Osteoblast (primary cell): ENCODE data around the gene ZBTB5. TPM values are rescaled to one million over a fixed set of nuclear protein-coding genes. Genes with fewer than 3 reads are reported as not detected.

ENCODE experiments used
- DNase-seq: peaks from one replicate; pipeline ENCODE4 v3.0.0; 2011; ENCODE audit warnings: low spot score, mixed read lengths; ENCODE audit not compliant: insufficient read length; ENCODE audit errors: missing footprints
- H2AFZ ChIP-seq: 2 replicates; pipeline ENCODE4 v1.6.0; 2011; ENCODE audit warnings: mild to moderate bottlenecking, low read length
- H3K27ac ChIP-seq: 2 replicates; pipeline ENCODE4 v1.5.1; 2011; ENCODE audit warnings: mild to moderate bottlenecking, low read depth, low read length, moderate library complexity
- H3K27me3 ChIP-seq: 2 replicates; pipeline ENCODE4 v1.6.0; 2012; ENCODE audit warnings: mild to moderate bottlenecking, control low read depth, inconsistent platforms, low read length, moderate library complexity; ENCODE audit not compliant: insufficient read depth
- H3K36me3 ChIP-seq: 2 replicates; pipeline ENCODE4 v1.5.1; 2011; ENCODE audit warnings: mild to moderate bottlenecking, low read length, control low read depth, moderate library complexity; ENCODE audit not compliant: insufficient read depth
- H3K4me1 ChIP-seq: 2 replicates; pipeline ENCODE4 v1.5.1; 2011; ENCODE audit warnings: mild to moderate bottlenecking, low read length, control low read depth, moderate library complexity; ENCODE audit not compliant: insufficient read depth
- H3K4me2 ChIP-seq: 2 replicates; pipeline ENCODE4 v1.6.0; 2011; ENCODE audit warnings: mild to moderate bottlenecking, low read length; ENCODE audit not compliant: insufficient read depth
- H3K4me3 ChIP-seq: fragments of 200-600 bp; sonication (generic); 3 replicates; pipeline ENCODE4 v1.5.1; 2012; ENCODE audit warnings: mild to moderate bottlenecking, low read length, inconsistent platforms; ENCODE audit not compliant: insufficient read depth
- H3K79me2 ChIP-seq: 2 replicates; pipeline ENCODE4 v1.6.0; 2012; ENCODE audit warnings: mild to moderate bottlenecking, low read length, control low read depth, inconsistent platforms; ENCODE audit not compliant: insufficient read depth
- H3K9me3 ChIP-seq: 2 replicates; pipeline ENCODE4 v1.5.1; 2011; ENCODE audit warnings: low read depth, low read length, control low read depth
- H4K20me1 ChIP-seq: 2 replicates; pipeline ENCODE4 v1.6.0; 2012; ENCODE audit warnings: mild to moderate bottlenecking, low read length, control low read depth; ENCODE audit not compliant: insufficient read depth
- CTCF ChIP-seq: IDR thresholded peaks from 2 replicates; pipeline ENCODE4 v1.5.1; 2011; ENCODE audit warnings: mild to moderate bottlenecking, low read depth, low read length, moderate library complexity; ENCODE audit errors: extremely low read depth
- total RNA-seq: library from RNA; depleted of rRNA; stranded (reverse); fragments of >200 nt; gene quantifications from 2 replicates; pipeline ENCODE4 v1.2.3, GENCODE V29; 2012

Gene ZBTB5
- total RNA-seq, 1 donor = 11.6 TPM

GRCh38 chr9:37443566-37443965 lies 21.7 kb downstream of the ZBTB5 start:
- Histone ChIP-seq H3K9me3 (no peaks in the 10 kb centered on the region), H2AFZ (no peak overlapping the region), H3K4me3 (no peak overlapping the region), H4K20me1 (peaks cover 22% of the 10 kb centered on the region), H3K27ac (no peak overlapping the region), H3K27me3 (no peaks in the 10 kb centered on the region), H3K4me1 (no peaks in the 10 kb centered on the region), H3K4me2 (no peak overlapping the region), H3K36me3 (peaks cover 39% of the 10 kb centered on the region), H3K79me2 (peaks cover 79% of the 10 kb centered on the region)
- no peak for TF ChIP-seq CTCF
- DNase-seq = no peak

GRCh38 chr9:37442556-37442955 lies 22.7 kb downstream of the ZBTB5 start:
- H3K36me3 ChIP-seq = peaks cover 49% of the 10 kb centered on the region
- DNase-seq = no peak
- TF ChIP-seq CTCF = no peak
- no peak overlapping the region for H3K27ac ChIP-seq
- no peak overlapping the region for H3K4me3 ChIP-seq
- peaks cover 79% of the 10 kb centered on the region for H3K79me2 ChIP-seq
- no peaks in the 10 kb centered on the region for H3K4me1 ChIP-seq
- H3K4me2 ChIP-seq = no peak overlapping the region
- peaks cover 22% of the 10 kb centered on the region for H4K20me1 ChIP-seq
- no peak overlapping the region for H2AFZ ChIP-seq
- H3K27me3 ChIP-seq = no peaks in the 10 kb centered on the region
- no peaks in the 10 kb centered on the region for H3K9me3 ChIP-seq

GRCh38 chr9:37441776-37442370 lies 23.4 kb downstream of the ZBTB5 start:
- no peak overlapping the region for H3K4me2 ChIP-seq
- no peaks in the 10 kb centered on the region for H3K4me1 ChIP-seq
- H3K4me3 ChIP-seq = no peak overlapping the region
- no peak overlapping the region for H2AFZ ChIP-seq
- peaks cover 56% of the 10 kb centered on the region for H3K36me3 ChIP-seq
- no peaks in the 10 kb centered on the region for H3K9me3 ChIP-seq
- H3K79me2 ChIP-seq = peaks cover 75% of the 10 kb centered on the region
- H4K20me1 ChIP-seq = peaks cover 22% of the 10 kb centered on the region
- no peak for DNase-seq
- no peak overlapping the region for H3K27ac ChIP-seq
- TF ChIP-seq CTCF = no peak
- no peaks in the 10 kb centered on the region for H3K27me3 ChIP-seq

GRCh38 chr9:37438359-37438758 lies 26.9 kb downstream of the ZBTB5 start:
- Histone ChIP-seq H3K4me2 (no peak overlapping the region), H3K27ac (no peak overlapping the region), H3K36me3 (peaks cover 85% of the 10 kb centered on the region), H3K27me3 (no peaks in the 10 kb centered on the region), H4K20me1 (peaks cover 18% of the 10 kb centered on the region), H3K9me3 (no peaks in the 10 kb centered on the region), H3K4me1 (no peaks in the 10 kb centered on the region), H3K79me2 (peaks cover 61% of the 10 kb centered on the region), H2AFZ (no peak overlapping the region), H3K4me3 (no peak overlapping the region)
- no peak for TF ChIP-seq CTCF
- no peak for DNase-seq
